Sigmoid colon (tissue), 4 donors: ENCODE data around the gene RAPGEF3.

Experiments
- EP300 ChIP-seq, 4 donors: sonication (generic); formaldehyde crosslinking; IDR thresholded peaks; one replicate each; pipeline ENCODE4 v1.6.1; 2017; ENCODE audit warnings: antibody characterized with exemption in 4 of 4
- POLR2AphosphoS5 ChIP-seq, 4 donors: sonication (generic); formaldehyde crosslinking; IDR thresholded peaks; one replicate each; pipeline ENCODE4 v1.6.1; 2017; ENCODE audit warnings: antibody characterized with exemption in 4 of 4
- TF ChIP-seq, protein P1 (sequence below), 4 experiments: fragments of 450-650 bp in 3 of 4; fragments of 200-600 bp in 1 of 4; IDR thresholded peaks; one replicate each; pipeline ENCODE4 v1.5.1; 2016 to 2019; ENCODE audit warnings: antibody characterized with exemption in 4 of 4, mild to moderate bottlenecking in 3 of 4, moderate library complexity in 2 of 4

DNA sequence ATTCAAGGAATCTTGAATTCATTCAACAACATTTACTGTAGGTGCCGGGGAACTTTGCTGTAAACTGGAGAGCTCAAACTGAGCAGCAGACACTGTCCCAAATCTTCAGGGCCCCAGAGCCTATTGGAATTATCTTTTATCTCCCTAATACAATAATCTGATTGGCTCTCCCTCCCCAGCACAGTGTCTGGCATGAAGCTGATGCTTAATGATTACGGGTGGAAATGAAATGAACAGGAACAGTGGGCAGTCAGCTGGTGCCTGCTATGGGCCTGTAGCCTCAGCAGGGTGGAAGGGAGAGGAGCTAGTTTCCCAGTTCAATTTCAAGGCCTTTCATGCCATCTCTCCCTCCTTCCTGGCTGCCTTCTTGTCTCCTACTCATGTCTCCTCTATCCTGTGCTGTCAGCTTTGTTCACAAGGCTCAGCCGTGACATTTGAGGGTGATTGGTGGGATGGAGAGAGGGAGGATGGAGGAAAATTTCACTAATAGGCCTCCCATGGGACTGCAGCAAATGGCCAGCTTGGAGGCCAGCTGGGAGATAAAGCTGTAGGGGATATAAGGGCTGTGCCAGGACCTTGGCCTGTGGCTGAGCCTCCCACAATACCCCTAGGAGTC is 4.3 kb upstream of the RAPGEF3 start:
- TF ChIP-seq EP300 (IDR thresholded peaks at IDR 0.05) (no peak), POLR2AphosphoS5 (IDR thresholded peaks at IDR 0.05) (no peak)
- TF ChIP-seq, protein P1, sequence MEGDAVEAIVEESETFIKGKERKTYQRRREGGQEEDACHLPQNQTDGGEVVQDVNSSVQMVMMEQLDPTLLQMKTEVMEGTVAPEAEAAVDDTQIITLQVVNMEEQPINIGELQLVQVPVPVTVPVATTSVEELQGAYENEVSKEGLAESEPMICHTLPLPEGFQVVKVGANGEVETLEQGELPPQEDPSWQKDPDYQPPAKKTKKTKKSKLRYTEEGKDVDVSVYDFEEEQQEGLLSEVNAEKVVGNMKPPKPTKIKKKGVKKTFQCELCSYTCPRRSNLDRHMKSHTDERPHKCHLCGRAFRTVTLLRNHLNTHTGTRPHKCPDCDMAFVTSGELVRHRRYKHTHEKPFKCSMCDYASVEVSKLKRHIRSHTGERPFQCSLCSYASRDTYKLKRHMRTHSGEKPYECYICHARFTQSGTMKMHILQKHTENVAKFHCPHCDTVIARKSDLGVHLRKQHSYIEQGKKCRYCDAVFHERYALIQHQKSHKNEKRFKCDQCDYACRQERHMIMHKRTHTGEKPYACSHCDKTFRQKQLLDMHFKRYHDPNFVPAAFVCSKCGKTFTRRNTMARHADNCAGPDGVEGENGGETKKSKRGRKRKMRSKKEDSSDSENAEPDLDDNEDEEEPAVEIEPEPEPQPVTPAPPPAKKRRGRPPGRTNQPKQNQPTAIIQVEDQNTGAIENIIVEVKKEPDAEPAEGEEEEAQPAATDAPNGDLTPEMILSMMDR (IDR thresholded peaks at IDR 0.05) = no peak
